ENCODE data around the gene CDKN2D. TPM values are rescaled to one million over a fixed set of nuclear protein-coding genes. Genes with fewer than 3 reads are reported as not detected.

The CDKN2D gene
- total and polyA plus RNA-seq, 9 donors: 2.8 to 7.6 (median 5.6) TPM

DNA sequence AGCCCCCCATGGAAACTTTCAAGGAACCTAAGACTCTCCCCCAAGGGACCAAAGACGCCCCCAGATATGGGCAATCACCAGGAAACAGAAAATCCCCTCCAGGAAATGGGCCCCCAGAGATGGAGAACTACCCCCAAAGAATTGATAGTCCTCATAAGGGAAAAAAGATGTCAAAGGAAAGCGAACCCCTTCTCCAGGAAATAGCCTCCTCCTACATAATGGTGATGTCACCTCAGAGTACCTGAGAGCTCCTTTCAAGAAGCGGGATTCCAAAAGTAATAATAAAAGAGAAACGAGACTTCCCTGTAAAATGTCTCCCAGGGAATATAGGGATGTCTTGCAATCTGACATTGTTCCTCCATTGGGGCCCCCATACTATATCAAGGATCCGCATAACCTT is 1.1 kb downstream of the CDKN2D start:
- intact Hi-C loops (cut with DNase I): loop anchor here in 2 of 4 donors (5.0 to 10.0 kb wide), 2 partner anchors 65 to 163 kb away; partner anchors contain the start of genes CDC37 (in 1 of the 2) and KEAP1 (in 1 of the 2)
- H3K4me3 ChIP-seq: no peak overlapping the region
- peaks cover 7% of the 10 kb centered on the region for H3K4me1 ChIP-seq (ENCODE audit: insufficient read depth)
- no peak for DNase-seq
- peak overlapping the region in 1 of 2 donors; percentile 64 for H3K27ac ChIP-seq
- WGBS, 3 donors: 49 to 50% (median 49%) methylated on average over 5 of the region's 5 CpGs
- H3K9me3 ChIP-seq: no peaks in the 10 kb centered on the region
- H3K36me3 ChIP-seq: no peaks in the 10 kb centered on the region
- H3K27me3 ChIP-seq: no peaks in the 10 kb centered on the region
- no peak for TF ChIP-seq EP300 (IDR thresholded peaks at IDR 0.05)

DNA sequence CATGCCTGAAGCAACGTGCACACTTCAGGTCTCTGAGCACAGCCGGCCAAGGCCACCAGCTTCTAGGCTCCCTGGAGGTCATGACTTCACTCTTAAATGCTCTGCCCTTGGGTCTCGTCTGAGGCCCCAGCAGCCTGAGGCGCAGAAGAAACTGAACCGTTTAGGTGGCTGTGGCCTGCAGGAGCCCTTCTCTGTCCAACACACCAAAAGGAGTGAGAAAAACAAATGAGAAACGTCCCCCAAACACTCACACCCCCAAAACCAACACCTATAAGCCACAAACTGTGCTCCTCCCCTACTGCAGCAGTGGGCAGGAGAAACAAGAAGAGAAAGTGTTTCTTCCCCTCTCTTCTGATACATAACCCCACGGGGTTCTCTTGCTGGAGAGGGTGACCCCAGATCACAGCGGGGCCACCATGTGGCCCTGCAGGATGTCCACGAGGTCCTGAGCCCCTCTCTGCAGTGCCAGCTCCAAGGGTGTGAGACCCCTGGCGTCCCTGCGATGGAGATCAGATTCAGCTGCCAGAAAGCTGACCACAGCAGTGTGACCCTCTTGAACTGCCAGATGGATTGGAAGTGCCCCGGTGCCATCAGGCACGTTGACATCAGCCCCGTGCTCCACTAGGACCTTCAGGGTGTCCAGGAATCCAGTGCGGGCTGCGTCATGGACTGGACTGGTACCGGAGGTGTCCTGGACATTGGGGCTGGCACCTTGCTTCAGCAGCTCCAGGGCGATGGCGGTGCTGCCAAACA is 1.9 kb downstream of the CDKN2D start:
- peak; percentile 41 to 62 (median 56) for DNase-seq
- no peaks in the 10 kb centered on the region for H3K27me3 ChIP-seq
- no peak overlapping the region for H3K4me3 ChIP-seq
- H3K9me3 ChIP-seq: no peaks in the 10 kb centered on the region
- peaks cover 7% of the 10 kb centered on the region for H3K4me1 ChIP-seq (ENCODE audit: insufficient read depth)
- H3K27ac ChIP-seq: peak overlapping the region in 1 of 2 donors; percentile 77
- intact Hi-C loops (cut with DNase I): loop anchor here in 2 of 4 donors (5.0 to 10.0 kb wide), 2 partner anchors 65 to 162 kb away; partner anchors contain the start of genes CDC37 (in 1 of the 2) and KEAP1 (in 1 of the 2)
- TF ChIP-seq, protein P1, sequence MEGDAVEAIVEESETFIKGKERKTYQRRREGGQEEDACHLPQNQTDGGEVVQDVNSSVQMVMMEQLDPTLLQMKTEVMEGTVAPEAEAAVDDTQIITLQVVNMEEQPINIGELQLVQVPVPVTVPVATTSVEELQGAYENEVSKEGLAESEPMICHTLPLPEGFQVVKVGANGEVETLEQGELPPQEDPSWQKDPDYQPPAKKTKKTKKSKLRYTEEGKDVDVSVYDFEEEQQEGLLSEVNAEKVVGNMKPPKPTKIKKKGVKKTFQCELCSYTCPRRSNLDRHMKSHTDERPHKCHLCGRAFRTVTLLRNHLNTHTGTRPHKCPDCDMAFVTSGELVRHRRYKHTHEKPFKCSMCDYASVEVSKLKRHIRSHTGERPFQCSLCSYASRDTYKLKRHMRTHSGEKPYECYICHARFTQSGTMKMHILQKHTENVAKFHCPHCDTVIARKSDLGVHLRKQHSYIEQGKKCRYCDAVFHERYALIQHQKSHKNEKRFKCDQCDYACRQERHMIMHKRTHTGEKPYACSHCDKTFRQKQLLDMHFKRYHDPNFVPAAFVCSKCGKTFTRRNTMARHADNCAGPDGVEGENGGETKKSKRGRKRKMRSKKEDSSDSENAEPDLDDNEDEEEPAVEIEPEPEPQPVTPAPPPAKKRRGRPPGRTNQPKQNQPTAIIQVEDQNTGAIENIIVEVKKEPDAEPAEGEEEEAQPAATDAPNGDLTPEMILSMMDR (IDR thresholded peaks at IDR 0.05): no peak
- no peak for TF ChIP-seq POLR2A (IDR thresholded peaks at IDR 0.05)
- no peak for TF ChIP-seq EP300 (IDR thresholded peaks at IDR 0.05)
- H3K36me3 ChIP-seq: no peaks in the 10 kb centered on the region
- WGBS, 3 donors: 63 to 69% (median 66%) methylated on average over 19 of the region's 19 CpGs

DNA sequence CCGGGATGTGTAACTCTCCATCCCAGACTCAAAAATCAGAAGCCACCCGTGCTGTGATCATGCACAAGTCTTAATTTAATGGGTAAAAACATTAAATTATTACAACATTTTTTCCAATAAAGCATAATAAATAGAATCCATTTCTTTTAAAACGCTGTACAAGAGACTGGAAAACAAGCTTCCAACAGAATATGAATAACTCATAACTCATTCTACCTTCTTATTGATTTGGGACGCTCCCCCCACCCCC is 2.4 kb downstream of the CDKN2D start:
- WGBS, 3 donors: 3 to 4% (median 4%) methylated on average over 4 of the region's 4 CpGs
- TF ChIP-seq, protein P1 (IDR thresholded peaks at IDR 0.05): no peak
- TF ChIP-seq EP300 (IDR thresholded peaks at IDR 0.05) (no peak), POLR2A (IDR thresholded peaks at IDR 0.05) (no peak)
- Histone ChIP-seq H3K27me3 (no peaks in the 10 kb centered on the region), H3K4me3 (peak overlapping the region; percentile 95), H3K27ac (peak overlapping the region in 1 of 2 donors; percentile 77), H3K9me3 (no peaks in the 10 kb centered on the region), H3K36me3 (no peaks in the 10 kb centered on the region), H3K4me1 (ENCODE audit: insufficient read depth) (peaks cover 7% of the 10 kb centered on the region)
- intact Hi-C loops (cut with DNase I): loop anchor here in 2 of 4 donors (5.0 to 10.0 kb wide), 2 partner anchors 64 to 162 kb away; partner anchors contain the start of genes CDC37 (in 1 of the 2) and KEAP1 (in 1 of the 2)
- no peak for DNase-seq

DNA sequence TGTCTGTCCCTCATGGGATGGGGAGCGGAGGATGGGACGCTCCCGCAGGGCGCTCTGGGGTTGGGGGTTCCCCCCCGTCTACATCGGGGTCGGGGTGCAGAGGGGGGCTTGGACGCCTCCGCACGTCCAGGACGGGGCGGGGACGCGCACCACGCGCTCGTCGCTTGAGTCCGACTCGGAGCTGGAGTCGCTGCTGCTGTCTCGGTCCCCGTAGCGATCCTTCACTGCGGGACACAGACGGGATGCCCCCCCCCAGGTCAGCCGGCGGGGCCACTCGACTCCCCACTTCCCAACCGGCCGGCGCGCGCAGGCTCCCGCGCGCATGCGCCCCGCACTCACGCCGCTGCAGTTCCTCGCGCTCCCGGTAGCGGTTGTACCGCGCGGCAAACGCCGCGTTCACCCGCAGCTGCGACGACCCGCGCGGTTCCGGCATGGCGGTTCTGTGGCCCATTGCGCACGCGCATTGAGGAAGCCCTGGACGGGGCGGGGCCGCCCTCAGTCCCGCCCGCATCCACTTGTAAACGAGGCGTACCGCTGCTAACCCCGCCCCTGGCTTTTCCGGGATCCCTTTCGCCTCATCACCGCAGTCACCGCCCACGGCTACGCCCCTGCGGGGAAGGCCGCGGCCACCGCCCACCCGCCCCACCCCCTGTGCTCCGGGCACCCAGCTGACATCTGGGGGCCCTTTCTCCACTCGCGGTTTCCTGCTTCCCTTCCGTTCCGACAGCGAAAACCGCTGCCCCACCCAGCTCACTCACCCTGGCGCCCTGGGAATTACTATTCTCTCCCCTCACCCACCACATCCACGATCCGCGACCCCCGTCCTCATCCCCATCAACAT is 3.0 kb downstream of the CDKN2D start, which contains the start of gene KRI1:
TSS of gene KRI1 (minus strand) at position 444 of the 841 bp plus-strand sequence. CDS start at position 433, 11 bp downstream.
- Histone ChIP-seq H3K36me3 (no peaks in the 10 kb centered on the region), H3K27me3 (no peaks in the 10 kb centered on the region), H3K4me1 (ENCODE audit: insufficient read depth) (peaks cover 7% of the 10 kb centered on the region), H3K27ac (peak within 1 kb of the TSS; percentile 68 to 77), H3K4me3 (peak within 1 kb of the TSS; percentile 95), H3K9me3 (no peaks in the 10 kb centered on the region)
- peak; percentile 98 to 99 (median 99) for DNase-seq
- TF ChIP-seq POLR2A (IDR thresholded peaks at IDR 0.05) (peak; percentile 97), EP300 (IDR thresholded peaks at IDR 0.05) (peak; percentile 98)
- TF ChIP-seq, protein P1 (IDR thresholded peaks at IDR 0.05): peak; percentile 8 to 72 (median 71)
- 0 to 1% (median 1%) methylated on average over 65 to 94 of the region's 94 CpGs for WGBS, 3 donors
- intact Hi-C loops (cut with DNase I): loop anchor here in 2 of 4 donors (5.0 to 10.0 kb wide), 2 partner anchors 63 to 161 kb away; partner anchors contain the start of genes CDC37 (in 1 of the 2) and KEAP1 (in 1 of the 2)
